GM18511 (cell line): ENCODE results near the gene AKT1S1.

Source experiments
- ATAC-seq: cut with Tn5 transposase; IDR thresholded peaks from one replicate; pipeline ENCODE4 v1.9.1; 2021; ENCODE audit warnings: mild to moderate bottlenecking, moderate library complexity; ENCODE audit not compliant: unreplicated experiment

AKT1S1 gene

DNA sequence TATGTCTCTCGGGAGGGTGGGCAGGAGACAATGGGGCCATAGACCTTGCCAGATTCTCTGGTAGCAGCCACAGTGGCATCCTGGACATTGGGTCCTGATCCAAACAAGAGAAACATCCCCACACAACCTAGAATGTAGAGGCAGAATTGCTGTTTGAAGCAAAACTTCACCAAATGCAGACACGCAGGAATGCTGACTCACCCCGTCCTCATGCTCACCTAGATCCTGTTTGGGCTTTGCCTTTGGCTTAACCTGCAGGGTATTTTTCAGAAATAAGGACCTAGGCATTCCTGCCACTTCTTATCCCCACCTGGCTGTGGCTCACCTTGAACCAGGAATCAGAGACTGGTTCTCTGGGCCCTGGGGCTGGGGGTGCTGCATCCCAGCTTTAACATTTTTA is 7.6 kb upstream of the AKT1S1 start:
- no peak for ATAC-seq

DNA sequence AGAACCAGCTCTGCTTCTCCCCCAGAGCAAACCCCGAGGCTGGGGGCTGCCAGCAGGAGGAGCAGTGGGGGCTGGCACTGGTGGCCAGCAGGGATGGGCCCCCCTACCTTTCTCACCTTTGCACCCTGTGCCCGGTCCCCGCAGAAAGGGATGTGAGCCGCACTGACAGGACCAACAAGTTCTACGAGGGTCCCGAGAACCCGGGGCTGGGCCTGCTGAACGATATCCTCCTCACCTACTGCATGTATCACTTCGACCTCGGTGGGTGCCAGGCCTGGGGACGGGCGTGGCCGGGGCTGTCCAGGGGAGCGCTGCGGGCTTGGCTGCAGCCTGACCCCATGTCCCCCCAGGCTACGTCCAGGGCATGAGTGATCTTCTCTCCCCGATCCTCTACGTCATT is 7.0 kb upstream of the AKT1S1 start:
- no peak for ATAC-seq

DNA sequence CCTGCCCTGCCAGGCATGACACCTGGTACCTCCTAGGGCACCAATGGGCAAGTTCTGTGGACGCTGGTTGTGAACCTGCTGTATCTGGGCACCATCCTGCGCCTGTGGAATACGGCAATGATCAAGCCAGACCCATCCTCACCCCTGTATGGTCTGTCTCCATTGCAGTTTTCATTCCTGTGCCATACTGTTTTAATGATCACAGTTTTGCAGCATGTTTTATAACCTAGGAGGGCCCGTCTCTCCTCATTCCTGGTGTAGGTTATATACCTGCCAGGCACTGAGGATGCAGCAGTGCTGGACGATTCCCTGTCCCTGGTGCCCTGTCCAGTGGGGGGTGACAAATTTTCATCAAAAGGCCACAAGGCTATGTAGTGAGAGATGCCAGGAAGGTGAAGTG is 5.9 kb upstream of the AKT1S1 start:
- no peak for ATAC-seq

DNA sequence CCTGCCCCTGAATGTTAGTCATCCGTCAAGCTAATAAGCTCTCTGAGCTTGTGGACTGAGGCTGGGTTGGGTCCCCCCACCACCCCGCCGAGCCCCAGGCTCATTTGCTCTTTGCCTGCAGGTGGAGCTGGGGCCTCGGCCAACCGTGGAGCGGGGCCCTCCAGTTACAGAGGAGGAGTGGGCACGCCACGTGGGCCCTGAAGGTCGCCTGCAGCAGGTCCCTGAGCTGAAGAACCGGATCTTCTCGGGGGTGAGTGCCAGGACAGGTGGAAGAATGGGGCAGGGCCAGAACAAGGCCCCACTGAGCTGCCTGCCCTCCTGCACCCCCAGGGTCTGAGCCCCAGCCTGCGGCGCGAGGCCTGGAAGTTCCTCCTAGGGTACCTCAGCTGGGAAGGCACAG is 5.5 kb upstream of the AKT1S1 start:
- ATAC-seq = no peak

DNA sequence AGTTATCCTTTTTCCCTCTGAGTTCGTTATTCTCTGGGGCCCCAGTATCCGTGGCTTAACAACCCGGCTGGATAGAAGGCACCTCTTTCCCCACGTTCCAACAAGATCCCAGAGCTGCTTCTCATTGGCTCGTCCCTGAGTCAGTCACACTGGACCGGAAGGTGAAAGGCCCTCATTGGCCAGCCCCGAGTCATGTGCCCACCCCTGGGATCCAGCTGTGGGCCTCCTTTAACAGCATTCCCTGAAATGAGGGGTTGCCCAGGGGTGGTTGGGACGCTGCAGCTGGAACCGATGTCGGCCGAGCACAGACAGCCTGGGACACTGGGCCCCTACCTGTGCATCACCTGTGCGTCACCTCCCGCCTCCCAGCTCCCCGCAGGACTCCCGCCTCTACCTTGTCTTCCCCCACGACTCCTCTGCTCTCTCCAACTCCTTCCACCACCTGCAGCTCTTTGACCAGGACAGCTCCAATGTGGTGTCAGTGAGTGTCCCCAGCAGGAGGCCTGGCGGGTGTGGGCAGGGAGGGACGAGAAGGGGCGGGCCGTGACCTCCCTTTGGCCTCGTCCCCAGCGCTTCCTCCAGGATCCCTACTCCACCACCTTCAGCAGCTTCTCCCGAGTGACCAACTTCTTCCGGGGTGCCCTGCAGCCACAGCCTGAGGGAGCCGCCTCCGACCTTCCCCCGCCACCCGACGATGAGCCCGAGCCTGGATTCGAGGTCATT is 4.7 kb upstream of the AKT1S1 start:
- no peak for ATAC-seq

DNA sequence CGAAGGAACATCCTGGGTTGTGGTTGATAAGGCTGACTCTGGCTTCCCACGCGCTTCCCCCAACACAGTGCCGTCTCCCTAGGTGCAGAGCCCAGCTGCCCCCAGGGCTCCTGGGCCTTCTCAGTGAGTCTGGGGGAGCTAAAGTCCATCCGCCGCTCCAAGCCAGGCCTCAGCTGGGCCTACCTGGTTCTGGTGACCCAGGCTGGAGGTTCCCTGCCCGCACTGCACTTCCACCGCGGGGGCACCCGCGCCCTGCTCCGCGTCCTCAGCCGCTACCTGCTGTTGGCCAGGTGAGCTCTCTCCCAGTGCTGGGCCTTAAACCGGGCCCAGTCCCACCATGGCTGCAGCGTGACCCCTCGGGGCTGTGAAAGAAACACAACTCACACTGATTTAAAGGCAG is 4.0 kb upstream of the AKT1S1 start:
- no peak for ATAC-seq

DNA sequence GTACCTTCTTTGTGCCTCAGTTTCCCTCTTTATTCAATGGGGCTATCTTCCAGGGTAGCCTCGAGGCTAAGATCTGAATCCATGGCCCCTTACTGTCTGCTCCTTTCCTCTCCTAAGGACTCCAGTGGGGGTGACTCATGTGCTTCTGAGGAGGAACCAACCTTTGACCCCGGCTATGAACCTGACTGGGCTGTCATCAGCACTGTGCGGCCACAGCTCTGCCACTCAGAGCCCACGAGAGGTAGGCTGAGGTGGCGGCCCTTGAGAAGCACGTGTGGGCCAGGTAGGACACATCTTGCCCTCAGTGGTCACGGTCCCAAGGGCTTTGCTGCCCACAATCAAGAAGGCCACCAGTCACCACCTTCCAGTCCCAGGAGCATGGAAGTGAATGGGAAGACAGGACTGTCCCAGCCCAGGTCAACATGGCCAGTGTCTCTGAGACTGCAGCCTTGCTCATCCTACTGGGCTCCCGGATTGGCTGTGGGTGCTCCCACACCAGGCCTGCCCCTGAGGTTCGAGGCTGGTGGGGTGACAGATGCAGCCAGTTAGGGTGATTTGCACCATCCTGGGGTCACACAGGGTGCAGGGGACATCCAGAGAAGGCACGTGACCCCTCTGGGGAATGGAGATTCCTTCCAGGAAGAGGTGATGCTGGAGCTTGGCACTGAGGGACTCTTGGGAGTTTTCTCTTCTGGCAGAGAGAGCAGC is 3.2 kb upstream of the AKT1S1 start:
- no peak for ATAC-seq

DNA sequence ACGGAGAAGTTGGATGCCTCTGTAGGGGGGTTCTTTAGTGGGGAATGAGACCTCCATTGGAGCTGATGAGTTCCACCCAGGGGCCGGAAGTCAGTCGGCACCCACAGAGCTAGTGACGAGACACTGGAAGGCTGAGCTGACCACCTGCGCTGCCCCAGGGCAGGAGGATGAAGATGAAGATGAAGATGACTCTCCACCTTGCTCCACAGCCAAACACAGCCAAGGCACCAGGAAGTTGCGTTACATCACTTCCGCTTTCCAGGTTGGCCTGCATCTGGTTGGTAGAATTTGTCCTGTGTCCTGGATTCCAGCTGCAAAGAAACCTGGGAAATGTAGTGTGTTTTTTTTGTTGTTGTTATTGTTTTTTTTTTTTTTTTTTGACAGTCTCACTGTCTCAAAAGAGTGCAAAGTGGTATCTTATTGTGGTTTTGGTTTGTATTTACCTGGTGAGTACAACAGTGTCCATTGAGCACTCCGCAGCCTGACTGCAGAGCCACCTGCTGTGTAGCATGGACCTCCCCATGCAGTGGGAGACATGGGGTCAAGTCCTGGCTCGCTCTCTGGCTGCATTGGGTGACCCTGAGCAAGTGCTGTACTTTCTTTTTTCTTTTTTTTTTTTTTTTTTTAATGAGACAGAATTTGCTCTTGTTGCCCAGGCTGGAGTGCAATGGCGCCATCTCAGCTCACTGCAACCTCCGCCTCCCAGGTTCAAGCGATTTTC is 2.2 kb upstream of the AKT1S1 start:
- ATAC-seq = no peak

DNA sequence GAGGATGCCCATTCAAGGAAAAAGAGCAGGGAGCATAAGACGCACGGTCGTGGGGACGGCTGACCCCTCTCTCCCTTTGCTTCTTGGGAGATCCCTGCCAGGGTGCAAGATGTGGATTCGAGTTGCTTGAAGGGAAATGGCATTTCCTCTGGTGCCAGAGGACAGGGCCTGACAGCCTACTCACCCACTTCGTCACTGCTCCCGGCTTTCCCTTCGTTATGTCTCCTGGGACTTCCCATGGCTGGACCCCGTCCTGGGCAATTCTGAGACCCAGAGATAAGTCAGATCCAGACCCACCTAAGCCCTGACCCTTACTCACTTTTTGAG is 1.6 kb upstream of the AKT1S1 start:
- no peak for ATAC-seq

DNA sequence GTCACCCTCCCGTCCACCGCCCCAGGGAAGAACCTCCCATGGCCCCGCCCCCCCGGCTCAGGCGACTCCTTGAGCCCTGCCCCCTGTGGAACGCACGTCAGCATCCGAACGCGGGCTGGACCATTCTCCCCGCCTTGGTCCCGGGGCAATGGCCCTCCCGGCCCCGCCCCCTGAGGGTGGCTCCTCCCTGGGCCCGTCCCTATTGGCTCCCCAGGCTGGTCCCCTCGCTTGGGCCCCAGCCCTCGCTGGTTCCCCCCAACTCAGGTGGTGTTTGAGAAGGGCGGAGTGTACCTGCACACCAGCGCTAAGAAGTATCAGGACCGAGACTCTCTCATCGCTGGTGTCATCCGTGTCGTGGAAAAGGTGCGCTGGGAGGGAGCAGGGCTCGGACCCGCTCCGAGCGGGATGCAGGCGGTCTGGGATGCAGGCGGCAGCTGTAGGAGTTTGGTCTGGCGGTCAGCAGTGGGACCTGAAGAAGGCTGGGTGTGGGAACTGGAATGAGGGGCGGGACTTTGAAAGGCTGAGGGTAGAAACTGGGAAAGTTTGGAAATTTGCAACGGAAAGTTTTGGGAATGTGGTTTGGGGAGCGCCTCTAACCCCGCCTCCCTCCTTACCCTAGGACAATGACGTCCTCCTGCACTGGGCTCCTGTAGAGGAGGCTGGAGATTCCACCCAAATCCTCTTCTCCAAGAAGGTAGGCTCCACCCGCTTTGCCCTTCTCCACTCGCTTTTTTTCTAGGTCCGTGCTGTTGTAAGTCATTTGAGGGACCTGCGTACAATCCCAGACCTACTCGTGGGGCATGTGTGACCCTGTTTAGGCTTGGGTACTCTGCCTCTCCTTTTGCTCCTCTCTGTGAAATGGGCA is 956 bp upstream of the AKT1S1 start:
- peak; percentile 55 for ATAC-seq

DNA sequence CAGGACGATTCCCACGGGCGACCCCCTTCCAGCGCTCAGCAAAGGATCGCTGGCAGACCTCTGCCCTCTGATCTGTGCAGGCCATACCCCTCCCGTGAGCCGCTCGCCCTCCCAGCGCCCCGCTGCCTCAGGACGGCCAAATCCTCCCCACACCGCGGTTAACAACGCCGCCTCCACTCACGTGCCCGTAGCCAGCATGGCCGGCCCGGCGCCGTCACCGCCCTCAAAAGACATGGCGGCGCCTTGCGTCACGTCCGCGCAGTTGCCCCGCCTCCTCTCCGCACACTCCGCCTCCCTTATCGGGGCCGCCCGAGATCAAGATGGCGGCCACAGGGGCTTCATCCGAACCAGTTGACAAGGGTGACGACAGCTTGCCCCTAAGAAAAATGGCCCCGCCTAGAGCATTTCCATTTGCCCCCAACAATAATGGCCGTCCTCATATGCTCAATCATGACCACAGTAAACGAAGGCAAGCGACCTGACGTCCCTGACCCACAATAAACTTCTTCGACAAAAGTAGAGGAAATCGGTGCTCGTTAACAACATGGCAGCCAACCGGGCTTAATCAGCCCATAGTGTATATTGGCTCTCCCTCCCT is 634 bp downstream of the AKT1S1 start:
- peak; percentile 53 for ATAC-seq

DNA sequence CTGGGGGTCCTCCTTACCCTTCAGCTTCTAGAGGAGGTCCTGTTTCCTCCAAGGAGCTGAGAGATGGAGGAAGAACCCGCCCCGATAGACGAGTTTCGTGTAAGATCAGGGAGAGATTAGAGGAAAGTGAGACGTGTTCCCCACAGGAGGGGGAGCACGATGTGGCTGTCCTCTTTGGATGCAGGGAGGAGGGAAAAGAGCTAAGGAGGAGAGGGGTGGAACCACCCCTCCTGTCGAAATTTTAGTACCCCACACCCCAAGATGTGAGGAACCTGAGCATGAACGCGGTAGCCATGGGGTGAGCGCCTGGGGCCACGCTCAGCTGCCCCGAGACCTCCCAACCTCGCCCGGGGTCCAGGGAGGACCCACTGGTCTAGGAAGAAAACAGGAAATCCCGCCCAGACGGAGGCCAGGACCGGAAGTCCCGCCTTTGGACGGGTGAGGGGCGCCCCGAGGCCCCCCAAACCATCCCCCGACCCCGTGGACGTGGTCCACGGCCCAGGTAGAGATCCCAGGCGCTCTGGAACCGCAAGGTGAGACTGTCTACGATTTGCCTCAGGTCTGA is 1.2 kb downstream of the AKT1S1 start:
- no peak for ATAC-seq

DNA sequence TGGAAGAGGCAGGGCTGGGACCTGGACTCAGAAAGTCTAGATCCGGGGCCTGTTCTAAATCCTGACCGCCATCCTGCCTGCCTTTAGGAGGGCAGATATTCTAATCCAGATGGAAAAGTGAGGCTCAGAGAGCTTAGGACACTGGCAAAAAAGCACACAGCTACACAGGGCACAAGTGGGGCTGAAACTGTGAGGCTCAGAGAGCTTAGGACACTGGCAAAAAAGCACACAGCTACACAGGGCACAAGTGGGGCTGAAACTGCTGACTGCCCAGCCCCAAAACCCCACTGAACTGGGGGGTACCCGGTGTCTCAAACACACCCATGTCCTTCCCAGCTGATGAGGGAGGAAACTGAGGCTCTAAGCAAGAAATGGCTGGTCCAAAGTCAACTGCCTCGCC is 2.0 kb downstream of the AKT1S1 start:
- ATAC-seq = no peak

DNA sequence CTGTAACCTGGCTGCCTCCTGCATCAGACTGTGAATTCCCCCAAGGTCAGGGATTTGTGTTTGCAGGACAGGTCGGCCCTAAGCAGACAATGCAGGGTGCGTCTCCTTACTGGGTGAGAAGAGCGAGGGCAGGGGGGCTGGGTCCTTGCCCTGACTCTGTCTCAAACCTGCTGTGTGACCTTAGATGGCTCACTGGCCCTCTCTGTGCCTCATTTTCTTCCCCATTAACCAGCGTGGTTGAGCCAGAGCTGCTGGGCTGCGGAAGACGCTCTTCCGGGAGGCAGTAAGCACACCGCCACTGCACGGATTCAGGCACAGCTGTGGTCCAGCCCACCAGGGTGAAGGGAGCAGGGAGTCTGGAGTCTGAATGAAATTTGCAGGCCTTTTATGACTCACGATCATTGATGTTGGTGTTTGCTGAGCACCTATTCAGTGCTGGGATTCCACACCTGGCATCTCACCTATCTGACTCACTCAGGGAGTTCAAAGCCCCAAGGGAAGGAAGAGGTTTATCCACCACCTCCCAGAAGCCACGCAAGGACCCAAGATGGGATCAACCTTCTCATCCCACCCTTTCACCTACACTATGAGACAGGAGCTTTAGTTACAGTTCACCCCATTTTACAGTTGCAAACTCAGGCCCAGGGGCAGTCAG is 2.5 kb downstream of the AKT1S1 start:
- ATAC-seq = no peak

DNA sequence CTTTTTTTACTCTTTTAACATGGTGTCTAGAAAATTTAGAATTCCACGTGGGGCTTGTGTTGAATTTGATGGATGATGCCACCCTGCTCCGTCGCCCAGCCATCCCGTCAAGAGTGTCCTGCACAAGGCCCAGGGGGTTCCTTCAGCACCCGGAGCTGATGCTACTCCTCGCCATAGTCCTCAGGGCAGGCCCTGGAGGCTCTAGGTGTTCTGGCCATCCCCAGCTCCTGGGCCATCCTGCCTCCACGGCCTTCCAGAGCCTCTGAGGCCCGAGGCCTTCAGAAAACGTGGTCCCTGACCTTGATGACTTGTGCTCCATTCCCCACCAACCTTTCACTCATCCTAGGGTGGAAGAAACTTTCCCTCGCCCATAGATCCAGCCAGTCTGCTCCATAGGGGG is 3.3 kb downstream of the AKT1S1 start:
- no peak for ATAC-seq

DNA sequence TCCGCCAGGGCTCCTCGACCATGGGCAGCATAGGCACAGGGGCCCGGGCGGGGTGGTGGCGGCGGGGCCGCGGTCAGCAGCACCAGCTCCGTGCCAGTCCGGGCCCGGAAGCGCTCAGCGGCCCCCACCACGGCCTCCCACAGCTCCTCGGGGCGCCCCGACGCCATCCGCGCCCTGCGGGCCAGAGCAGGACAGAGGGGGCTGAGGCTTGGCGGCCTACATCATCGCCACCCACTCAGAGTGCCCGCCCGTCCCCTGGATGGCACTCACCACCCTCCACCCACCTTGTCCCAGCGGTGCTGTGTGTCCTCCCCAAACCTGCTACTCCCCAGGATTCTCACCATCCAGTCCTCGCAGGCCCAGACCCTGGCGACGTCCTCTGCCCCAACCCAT is 4.0 kb downstream of the AKT1S1 start:
- no peak for ATAC-seq

DNA sequence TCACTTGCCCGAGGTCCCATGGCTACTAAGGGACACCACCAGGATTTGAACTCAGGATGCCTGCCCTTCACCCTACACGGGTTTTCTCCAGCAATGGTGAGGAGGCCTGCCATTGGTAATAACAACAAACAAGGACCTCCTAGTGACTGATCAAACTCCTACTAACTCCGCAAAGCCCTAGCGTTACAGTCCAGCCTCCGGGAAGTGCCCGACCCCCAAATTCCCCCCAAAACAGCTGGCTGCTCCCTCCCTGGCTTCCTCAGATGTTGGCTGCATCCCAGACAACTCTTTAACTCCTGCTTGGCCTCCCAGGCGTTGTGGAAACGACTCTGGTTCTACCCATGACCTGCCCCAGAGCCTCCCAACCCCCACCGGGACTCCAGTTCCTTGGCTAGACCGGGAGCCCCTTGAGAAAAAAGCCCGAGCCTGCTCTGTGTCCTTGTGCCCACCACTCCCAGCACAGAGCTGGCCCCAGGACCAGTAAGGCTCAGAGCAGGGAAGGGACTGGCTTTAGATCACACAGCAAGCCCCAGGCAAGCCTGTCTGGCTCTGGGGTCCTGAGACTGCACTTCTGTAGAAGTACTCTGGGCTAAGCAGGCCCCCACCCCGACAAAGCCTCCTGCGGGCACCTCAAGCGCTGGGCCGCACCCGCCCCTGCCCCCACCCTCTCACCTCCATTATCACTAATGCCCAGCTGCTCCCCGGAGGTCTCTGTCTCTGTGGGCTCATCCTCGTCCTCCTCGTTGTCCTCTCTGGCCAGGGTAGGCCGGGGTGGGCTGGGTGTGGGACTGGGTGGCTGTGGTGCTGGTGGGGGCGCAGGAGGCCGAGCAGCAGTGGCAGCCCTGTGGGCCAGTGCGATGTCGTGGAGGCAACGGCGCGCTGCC is 4.7 kb downstream of the AKT1S1 start:
- no peak for ATAC-seq

DNA sequence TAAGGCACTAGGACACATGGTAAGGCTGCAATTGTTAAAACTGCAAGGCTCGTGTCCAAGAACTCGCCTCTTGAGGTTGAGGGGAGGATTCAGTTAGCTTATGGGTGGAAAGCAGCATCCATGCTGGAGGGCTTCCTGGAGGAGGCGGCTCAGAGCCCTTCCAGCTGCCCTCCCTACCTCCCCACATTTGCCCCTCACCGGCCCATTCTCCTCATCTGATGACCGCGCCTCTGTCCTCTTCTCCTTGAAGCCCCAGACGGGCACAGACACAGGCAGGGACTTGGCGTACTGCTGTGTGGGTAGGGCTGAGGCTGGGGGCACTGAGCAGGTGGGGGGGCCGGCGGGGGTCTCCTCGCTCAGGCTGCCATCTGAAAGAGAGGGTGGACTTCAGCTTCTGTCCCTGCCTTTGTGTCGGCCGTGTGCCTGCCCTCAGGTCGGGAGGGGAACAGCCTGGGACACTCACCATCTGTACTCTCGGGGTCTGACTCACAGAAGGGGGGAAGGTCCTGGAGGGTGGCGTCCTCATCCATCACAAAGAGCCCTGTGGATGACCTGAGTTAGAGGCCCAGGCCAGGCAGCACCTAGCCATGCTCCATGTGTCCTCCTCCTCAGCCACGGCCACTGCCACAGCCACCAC is 5.7 kb downstream of the AKT1S1 start:
- no peak for ATAC-seq
